DMS53 (cell line): ENCODE data around the gene XBP1.
A peak's percentile ranks its signal among the peaks of the same experiment; 100 is the strongest.
"Not testable (repeated sequence)": the region's sequence is repeated elsewhere in the genome, so short reads cannot be mapped to it uniquely, and the experiment has no call there.

ENCODE experiments used
- DNase-seq: peaks from one replicate; lab custom pipeline; 2025; lab: John Stamatoyannopoulos, UW

The XBP1 gene

GRCh38 chr22:28791841-28792490, 8.4 kb downstream of the XBP1 start:
- DNase-seq: peak; percentile 78

- DNase-seq: no peak
Observed at GRCh38 chr22:28791124-28791523, 9.2 kb downstream of the XBP1 start.

- DNase-seq: no peak
Observed at GRCh38 chr22:28788601-28789000, 11.8 kb downstream of the XBP1 start.

GRCh38 chr22:28783786-28784671, 16.3 kb downstream of the XBP1 start:
- DNase-seq: peak; percentile 85

GRCh38 chr22:28780296-28780695, 20.1 kb downstream of the XBP1 start:
- no peak for DNase-seq

GRCh38 chr22:28779833-28780232, 20.5 kb downstream of the XBP1 start:
- no peak for DNase-seq

- DNase-seq: no peak
Observed at GRCh38 chr22:28774378-28774777, 26.0 kb downstream of the XBP1 start.

GRCh38 chr22:28773461-28773867, 26.9 kb downstream of the XBP1 start:
- no peak for DNase-seq

GRCh38 chr22:28772633-28773460, 27.5 kb downstream of the XBP1 start, which contains the start of gene CCDC117:
Gene CCDC117 (plus strand): TSS chr22:28772695. CDS start chr22:28772850, 155 bp downstream.
- peak; percentile 89 for DNase-seq

- peak; percentile 39 for DNase-seq
Observed at GRCh38 chr22:28771195-28771791, 29.1 kb downstream of the XBP1 start.

GRCh38 chr22:28769394-28770085, 30.8 kb downstream of the XBP1 start:
- DNase-seq: no peak

GRCh38 chr22:28768701-28769393, 31.5 kb downstream of the XBP1 start:
- peak; percentile 25 for DNase-seq

GRCh38 chr22:28766628-28767027, 33.7 kb downstream of the XBP1 start:
- no peak for DNase-seq

GRCh38 chr22:28762000-28762399, 38.4 kb downstream of the XBP1 start:
- not testable (repeated sequence) for DNase-seq

- no peak for DNase-seq
Observed at GRCh38 chr22:28761449-28761755, 39.0 kb downstream of the XBP1 start.

GRCh38 chr22:28759861-28760560, 40.4 kb downstream of the XBP1 start:
- no peak for DNase-seq

- not testable (repeated sequence) for DNase-seq
Observed at GRCh38 chr22:28754512-28754911, 45.9 kb downstream of the XBP1 start.

GRCh38 chr22:28750471-28750881, 49.9 kb downstream of the XBP1 start:
- no peak for DNase-seq
